Measurements from ENCODE around the gene RGS7.

Gene RGS7

DNA sequence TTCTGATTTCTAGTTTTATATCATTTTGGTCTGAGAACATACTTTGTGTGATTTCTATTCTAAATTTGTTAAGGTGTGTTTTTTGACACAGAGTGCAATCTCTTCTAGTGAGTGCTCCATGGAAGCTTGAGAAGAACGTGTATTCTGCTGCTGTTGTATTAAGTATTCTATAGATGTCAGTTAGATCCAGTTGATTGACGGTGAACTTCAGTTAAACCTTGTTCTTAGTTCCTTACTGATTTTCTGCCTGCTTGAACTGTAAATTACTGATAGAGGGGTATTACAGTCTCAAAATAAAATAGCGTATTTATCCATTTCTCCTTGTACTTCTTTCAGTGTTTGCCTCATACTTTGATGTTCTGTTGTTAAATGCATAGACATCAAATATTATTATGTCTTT, 497.0 kb downstream of the RGS7 start:
- DNase-seq, result no peak
- H4K5ac ChIP-seq (ENCODE audit: low read length), result no peak overlapping the region
- H2BK15ac ChIP-seq (replicated peaks; ENCODE audit: low read depth), result no peak overlapping the region
- H3K23ac ChIP-seq (ENCODE audit: low read length), result no peak overlapping the region
- H3K4me2 ChIP-seq (ENCODE audit: low read length), result no peak overlapping the region
- no peak overlapping the region for H4K8ac ChIP-seq (ENCODE audit: low read depth, low read length)
- H3K56ac ChIP-seq (ENCODE audit: low read length), result no peak overlapping the region
- H3K27me3 ChIP-seq (ENCODE audit: insufficient read depth, low read length, poor library complexity), result no peaks in the 10 kb centered on the region
- H3K79me2 ChIP-seq (ENCODE audit: control insufficient read depth, insufficient read depth, low read length), result no peaks in the 10 kb centered on the region
- H3K9ac ChIP-seq (ENCODE audit: low read length), result no peak overlapping the region
- no peak overlapping the region for H2BK5ac ChIP-seq (ENCODE audit: low read length)
- H2AK5ac ChIP-seq (ENCODE audit: low read length), result no peak overlapping the region
- WGBS (ENCODE audit: extremely low coverage, insufficient coverage, low lambda C conversion rate), result no CpG with 5 or more reads among the region's 3 CpGs
- H3K36me3 ChIP-seq (ENCODE audit: control insufficient read depth, insufficient read depth, low read length), result no peaks in the 10 kb centered on the region
- no peak overlapping the region for H3K18ac ChIP-seq (ENCODE audit: low read length)
- H3K4ac ChIP-seq (ENCODE audit: low read depth, low read length), result no peak overlapping the region
- H3K4me3 ChIP-seq (ENCODE audit: low read length), result no peak overlapping the region
- no peaks in the 10 kb centered on the region for H3K79me1 ChIP-seq (ENCODE audit: low read length)
- H3K4me1 ChIP-seq (ENCODE audit: control insufficient read depth, low read depth, low read length), result no peaks in the 10 kb centered on the region
- H2BK120ac ChIP-seq (ENCODE audit: low read depth, low read length), result no peak overlapping the region
- H3K27ac ChIP-seq (ENCODE audit: low read depth, low read length), result no peak overlapping the region

- H2BK5ac ChIP-seq (ENCODE audit: low read length), result no peak overlapping the region
- no peak overlapping the region for H3K18ac ChIP-seq (ENCODE audit: low read length)
- H3K4me1 ChIP-seq (ENCODE audit: control insufficient read depth, low read depth, low read length), result no peaks in the 10 kb centered on the region
- H4K5ac ChIP-seq (ENCODE audit: low read length), result no peak overlapping the region
- no peak for DNase-seq
- H3K56ac ChIP-seq (ENCODE audit: low read length), result no peak overlapping the region
- H3K27me3 ChIP-seq (ENCODE audit: insufficient read depth, low read length, poor library complexity), result no peaks in the 10 kb centered on the region
- no peak overlapping the region for H2AK5ac ChIP-seq (ENCODE audit: low read length)
- H3K9ac ChIP-seq (ENCODE audit: low read length), result no peak overlapping the region
- no peaks in the 10 kb centered on the region for H3K36me3 ChIP-seq (ENCODE audit: control insufficient read depth, insufficient read depth, low read length)
- H3K4me3 ChIP-seq (ENCODE audit: low read length), result no peak overlapping the region
- WGBS (ENCODE audit: extremely low coverage, insufficient coverage, low lambda C conversion rate), result no CpG with 5 or more reads among the region's 6 CpGs
- H3K23ac ChIP-seq (ENCODE audit: low read length), result no peak overlapping the region
- no peaks in the 10 kb centered on the region for H3K79me2 ChIP-seq (ENCODE audit: control insufficient read depth, insufficient read depth, low read length)
- H4K8ac ChIP-seq (ENCODE audit: low read depth, low read length), result no peak overlapping the region
- no peaks in the 10 kb centered on the region for H3K79me1 ChIP-seq (ENCODE audit: low read length)
- no peak overlapping the region for H2BK120ac ChIP-seq (ENCODE audit: low read depth, low read length)
- no peak overlapping the region for H3K27ac ChIP-seq (ENCODE audit: low read depth, low read length)
- H2BK15ac ChIP-seq (replicated peaks; ENCODE audit: low read depth), result no peak overlapping the region
- no peak overlapping the region for H3K4me2 ChIP-seq (ENCODE audit: low read length)
- no peak overlapping the region for H3K4ac ChIP-seq (ENCODE audit: low read depth, low read length)
These were observed 502.6 kb downstream of the RGS7 start for GRCh38 chr1:240854367-240854766.

DNA sequence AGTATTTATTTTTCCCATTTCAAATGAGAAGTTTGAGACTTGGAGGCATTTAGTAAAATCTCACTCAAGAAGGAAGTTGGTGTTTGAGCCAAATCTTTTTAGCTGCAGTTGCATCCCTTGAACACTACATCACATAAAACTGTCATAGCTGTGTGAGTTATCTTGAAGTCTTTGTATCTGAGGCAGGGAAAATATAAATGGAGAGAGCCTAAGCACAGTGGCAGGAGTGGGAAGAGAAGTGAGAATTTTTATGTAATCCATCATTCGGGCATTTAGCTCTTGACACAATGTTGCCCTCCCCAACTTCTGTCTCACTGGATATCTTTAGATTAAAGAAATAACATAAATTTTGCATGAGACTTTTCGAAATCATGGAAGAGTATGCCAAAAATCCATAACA, 509.7 kb downstream of the RGS7 start:
- Histone ChIP-seq H2BK15ac (replicated peaks; ENCODE audit: low read depth) (no peak overlapping the region), H3K18ac (ENCODE audit: low read length) (no peak overlapping the region), H3K27me3 (ENCODE audit: insufficient read depth, low read length, poor library complexity) (no peaks in the 10 kb centered on the region), H3K23ac (ENCODE audit: low read length) (no peak overlapping the region), H3K4me1 (ENCODE audit: control insufficient read depth, low read depth, low read length) (no peaks in the 10 kb centered on the region), H3K27ac (ENCODE audit: low read depth, low read length) (no peak overlapping the region), H3K4me3 (ENCODE audit: low read length) (no peak overlapping the region), H3K4ac (ENCODE audit: low read depth, low read length) (no peak overlapping the region), H2BK5ac (ENCODE audit: low read length) (no peak overlapping the region), H3K79me2 (ENCODE audit: control insufficient read depth, insufficient read depth, low read length) (no peaks in the 10 kb centered on the region), H3K79me1 (ENCODE audit: low read length) (no peaks in the 10 kb centered on the region), H2BK120ac (ENCODE audit: low read depth, low read length) (no peak overlapping the region), H3K36me3 (ENCODE audit: control insufficient read depth, insufficient read depth, low read length) (no peaks in the 10 kb centered on the region), H3K9ac (ENCODE audit: low read length) (no peak overlapping the region), H3K4me2 (ENCODE audit: low read length) (no peak overlapping the region), H2AK5ac (ENCODE audit: low read length) (no peak overlapping the region), H3K56ac (ENCODE audit: low read length) (no peak overlapping the region), H4K5ac (ENCODE audit: low read length) (no peak overlapping the region), H4K8ac (ENCODE audit: low read depth, low read length) (no peak overlapping the region)
- whole genome bisulfite sequencing (ENCODE audit: extremely low coverage, insufficient coverage, low lambda C conversion rate), result no CpG with 5 or more reads among the region's 2 CpGs
- DNase-seq, result no peak

- Histone ChIP-seq H3K27me3 (ENCODE audit: insufficient read depth, low read length, poor library complexity) (no peaks in the 10 kb centered on the region), H3K18ac (ENCODE audit: low read length) (no peak overlapping the region), H4K5ac (ENCODE audit: low read length) (no peak overlapping the region), H2BK120ac (ENCODE audit: low read depth, low read length) (no peak overlapping the region), H2BK5ac (ENCODE audit: low read length) (no peak overlapping the region), H3K79me2 (ENCODE audit: control insufficient read depth, insufficient read depth, low read length) (no peaks in the 10 kb centered on the region), H4K8ac (ENCODE audit: low read depth, low read length) (no peak overlapping the region), H3K36me3 (ENCODE audit: control insufficient read depth, insufficient read depth, low read length) (no peaks in the 10 kb centered on the region), H3K79me1 (ENCODE audit: low read length) (no peaks in the 10 kb centered on the region), H3K9ac (ENCODE audit: low read length) (no peak overlapping the region), H2BK15ac (replicated peaks; ENCODE audit: low read depth) (no peak overlapping the region), H3K4ac (ENCODE audit: low read depth, low read length) (no peak overlapping the region), H3K23ac (ENCODE audit: low read length) (no peak overlapping the region), H3K27ac (ENCODE audit: low read depth, low read length) (no peak overlapping the region), H2AK5ac (ENCODE audit: low read length) (no peak overlapping the region), H3K4me1 (ENCODE audit: control insufficient read depth, low read depth, low read length) (no peaks in the 10 kb centered on the region), H3K4me3 (ENCODE audit: low read length) (no peak overlapping the region), H3K56ac (ENCODE audit: low read length) (no peak overlapping the region), H3K4me2 (ENCODE audit: low read length) (no peak overlapping the region)
- no CpG with 5 or more reads among the region's 1 CpG for WGBS (ENCODE audit: extremely low coverage, insufficient coverage, low lambda C conversion rate)
- DNase-seq, result no peak
These were observed 512.5 kb downstream of the RGS7 start for GRCh38 chr1:240844486-240844885.

DNA sequence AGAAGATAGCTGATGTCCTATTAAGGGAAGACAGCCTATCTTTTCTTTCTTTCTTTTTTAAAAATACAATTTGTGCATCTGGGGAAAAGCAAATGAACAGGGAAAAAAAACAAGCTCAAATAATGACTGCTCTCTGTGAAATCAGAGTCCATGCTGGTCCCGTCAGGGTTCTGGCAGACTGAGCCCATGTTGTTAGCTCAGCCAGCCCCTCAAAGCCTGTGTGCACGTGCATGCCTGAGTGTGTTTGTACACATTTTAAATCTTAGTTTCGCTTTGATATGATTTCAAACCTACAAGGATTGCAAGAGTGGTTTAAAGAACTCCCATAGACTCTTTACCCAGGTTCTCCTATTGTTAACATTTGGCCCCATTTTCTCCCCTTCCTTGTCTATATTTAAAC, 513.2 kb downstream of the RGS7 start:
- no peak for DNase-seq
- Histone ChIP-seq H2BK120ac (ENCODE audit: low read depth, low read length) (no peak overlapping the region), H3K79me1 (ENCODE audit: low read length) (no peaks in the 10 kb centered on the region), H3K4me1 (ENCODE audit: control insufficient read depth, low read depth, low read length) (no peaks in the 10 kb centered on the region), H3K27me3 (ENCODE audit: insufficient read depth, low read length, poor library complexity) (no peaks in the 10 kb centered on the region), H3K4me3 (ENCODE audit: low read length) (no peak overlapping the region), H3K23ac (ENCODE audit: low read length) (no peak overlapping the region), H3K56ac (ENCODE audit: low read length) (no peak overlapping the region), H3K4me2 (ENCODE audit: low read length) (no peak overlapping the region), H2AK5ac (ENCODE audit: low read length) (no peak overlapping the region), H4K5ac (ENCODE audit: low read length) (no peak overlapping the region), H3K4ac (ENCODE audit: low read depth, low read length) (no peak overlapping the region), H2BK15ac (replicated peaks; ENCODE audit: low read depth) (no peak overlapping the region), H3K79me2 (ENCODE audit: control insufficient read depth, insufficient read depth, low read length) (no peaks in the 10 kb centered on the region), H3K18ac (ENCODE audit: low read length) (no peak overlapping the region), H3K9ac (ENCODE audit: low read length) (no peak overlapping the region), H2BK5ac (ENCODE audit: low read length) (no peak overlapping the region), H3K36me3 (ENCODE audit: control insufficient read depth, insufficient read depth, low read length) (no peaks in the 10 kb centered on the region), H3K27ac (ENCODE audit: low read depth, low read length) (no peak overlapping the region), H4K8ac (ENCODE audit: low read depth, low read length) (no peak overlapping the region)
- WGBS (ENCODE audit: extremely low coverage, insufficient coverage, low lambda C conversion rate), result no CpG with 5 or more reads among the region's 3 CpGs

- no peak overlapping the region for H3K4me2 ChIP-seq (ENCODE audit: low read length)
- no peaks in the 10 kb centered on the region for H3K27me3 ChIP-seq (ENCODE audit: insufficient read depth, low read length, poor library complexity)
- no peak overlapping the region for H2BK15ac ChIP-seq (replicated peaks; ENCODE audit: low read depth)
- H3K79me1 ChIP-seq (ENCODE audit: low read length), result no peaks in the 10 kb centered on the region
- no peak overlapping the region for H3K56ac ChIP-seq (ENCODE audit: low read length)
- no peak overlapping the region for H3K27ac ChIP-seq (ENCODE audit: low read depth, low read length)
- H4K8ac ChIP-seq (ENCODE audit: low read depth, low read length), result no peak overlapping the region
- no peak overlapping the region for H3K18ac ChIP-seq (ENCODE audit: low read length)
- H3K4me1 ChIP-seq (ENCODE audit: control insufficient read depth, low read depth, low read length), result no peaks in the 10 kb centered on the region
- H3K36me3 ChIP-seq (ENCODE audit: control insufficient read depth, insufficient read depth, low read length), result no peaks in the 10 kb centered on the region
- H2AK5ac ChIP-seq (ENCODE audit: low read length), result no peak overlapping the region
- H2BK120ac ChIP-seq (ENCODE audit: low read depth, low read length), result no peak overlapping the region
- no peak overlapping the region for H3K4ac ChIP-seq (ENCODE audit: low read depth, low read length)
- WGBS (ENCODE audit: extremely low coverage, insufficient coverage, low lambda C conversion rate), result no CpG with 5 or more reads among the region's 1 CpG
- peak; percentile 3 for DNase-seq
- H3K23ac ChIP-seq (ENCODE audit: low read length), result no peak overlapping the region
- no peak overlapping the region for H3K9ac ChIP-seq (ENCODE audit: low read length)
- H2BK5ac ChIP-seq (ENCODE audit: low read length), result no peak overlapping the region
- no peaks in the 10 kb centered on the region for H3K79me2 ChIP-seq (ENCODE audit: control insufficient read depth, insufficient read depth, low read length)
- no peak overlapping the region for H3K4me3 ChIP-seq (ENCODE audit: low read length)
- H4K5ac ChIP-seq (ENCODE audit: low read length), result no peak overlapping the region
These were observed 520.7 kb downstream of the RGS7 start for GRCh38 chr1:240836271-240836670.
